Sigmoid colon (tissue), 7 donors: ENCODE results near the gene CPLX3. TPM values are rescaled to one million over a fixed set of nuclear protein-coding genes. Genes with fewer than 3 reads are reported as not detected.

Source experiments
- DNase-seq: peaks from one replicate; pipeline ENCODE4 v3.0.0-alpha.2; 2019
- H3K27ac ChIP-seq, 4 donors: fragments of 200-600 bp; sonication (generic); one replicate each; pipeline ENCODE4 v1.5.1; 2016 to 2019; ENCODE audit warnings: mild to moderate bottlenecking in 1 of 4
- H3K27me3 ChIP-seq, 3 donors: fragments of 200-600 bp; sonication (generic); one replicate each; pipeline ENCODE4 v1.5.1; 2019; ENCODE audit warnings: mild to moderate bottlenecking in 1 of 3
- H3K36me3 ChIP-seq, 4 donors: fragments of 200-600 bp; sonication (generic); one replicate each; pipeline ENCODE4 v1.5.1; 2016 to 2019
- H3K4me1 ChIP-seq, 4 donors: fragments of 200-600 bp; sonication (generic); one replicate each; pipeline ENCODE4 v1.5.1; 2017 to 2019
- H3K4me3 ChIP-seq, 4 donors: fragments of 200-600 bp; sonication (generic); one replicate each; pipeline ENCODE4 v1.5.1; 2017 to 2019; ENCODE audit warnings: mild to moderate bottlenecking in 2 of 4, moderate library complexity in 1 of 4
- H3K9me3 ChIP-seq, 4 donors: fragments of 200-600 bp in 3 of 4; sonication (generic) in 3 of 4; one replicate each; pipeline versions ENCODE4 v1.5.1 to v1.6.1; 2013 to 2019
- CTCF ChIP-seq, 4 experiments: fragments of 450-650 bp in 3 of 4; fragments of 200-600 bp in 1 of 4; IDR thresholded peaks; one replicate each; pipeline ENCODE4 v1.5.1; 2016 to 2019; ENCODE audit warnings: antibody characterized with exemption in 4 of 4, mild to moderate bottlenecking in 3 of 4, moderate library complexity in 2 of 4
- EP300 ChIP-seq, 4 donors: sonication (generic); formaldehyde crosslinking; IDR thresholded peaks; one replicate each; pipeline ENCODE4 v1.6.1; 2017; ENCODE audit warnings: antibody characterized with exemption in 4 of 4
- POLR2A ChIP-seq, 2 donors: fragments of 450-650 bp; IDR thresholded peaks; one replicate each; pipeline ENCODE4 v1.6.1; 2016; ENCODE audit warnings: antibody characterized with exemption in 2 of 2, mild to moderate bottlenecking in 2 of 2, moderate library complexity in 2 of 2
- POLR2AphosphoS5 ChIP-seq, 4 donors: sonication (generic); formaldehyde crosslinking; IDR thresholded peaks; one replicate each; pipeline ENCODE4 v1.6.1; 2017; ENCODE audit warnings: antibody characterized with exemption in 4 of 4
- WGBS, 2 donors: extraction: QIAGEN DNeasy Blood & Tissue Kit; methylation state at CpG; one replicate each; pipeline ENCODE4 v1.1.7; 2013; 5-methylcytosine and 5-hydroxymethylcytosine counted together
- intact Hi-C: fragments of 100-400 bp; cut with DNase I; formaldehyde crosslinking; loops from one replicate; pipeline ENCODE4 v1.15.1; 2023
- polyA plus RNA-seq, 3 donors: library from polyadenylated mRNA; stranded (reverse); fragments of 200-250 nt; gene quantifications; one replicate each; pipeline ENCODE4 v1.2.3, GENCODE V29; 2013
- total RNA-seq, 4 donors: library from RNA; depleted of rRNA; stranded (reverse); fragments of >200 nt; gene quantifications; one replicate each; pipeline ENCODE4 v1.1.0, GENCODE V29; 2016
- donor health status: healthy with polysubstance abuse.
- donor health status: Bipolar disorder and iron deficiency.
- donor health status: healthy.

CPLX3 gene
- total and polyA plus RNA-seq, 7 donors = 0.28 to 0.41 TPM; not detected in 5

- Histone ChIP-seq H3K27ac (peak overlapping the region; percentile 17 to 64 (median 48)), H3K36me3 (no peaks in the 10 kb centered on the region), H3K4me1 (peaks cover 0 to 86% (median 80%) of the 10 kb centered on the region in 4 donors), H3K9me3 (no peaks in the 10 kb centered on the region), H3K27me3 (no peaks in the 10 kb centered on the region), H3K4me3 (no peak overlapping the region)
- intact Hi-C loops = no loop called here
- peak; percentile 63 for DNase-seq
- TF ChIP-seq POLR2A (IDR thresholded peaks at IDR 0.05) (no peak), CTCF (IDR thresholded peaks at IDR 0.05) (no peak), EP300 (IDR thresholded peaks at IDR 0.05) (no peak), POLR2AphosphoS5 (IDR thresholded peaks at IDR 0.05) (no peak)
- WGBS, 2 donors = 35 to 51% methylated on average over 7 of the region's 7 CpGs
Measured at GRCh38 chr15:74786551-74787165, 39.8 kb upstream of the CPLX3 start.

GRCh38 chr15:74787251-74788041 lies 39.0 kb upstream of the CPLX3 start:
- TF ChIP-seq POLR2AphosphoS5 (IDR thresholded peaks at IDR 0.05) (peak in 1 of 4 donors; percentile 27), CTCF (IDR thresholded peaks at IDR 0.05) (no peak), EP300 (IDR thresholded peaks at IDR 0.05) (no peak)
- H3K27ac ChIP-seq = peak overlapping the region; percentile 43 to 72 (median 63)
- no peaks in the 10 kb centered on the region for H3K27me3 ChIP-seq
- H3K36me3 ChIP-seq = no peaks in the 10 kb centered on the region
- DNase-seq = peak; percentile 83
- H3K9me3 ChIP-seq = no peaks in the 10 kb centered on the region
- intact Hi-C loops = no loop called here
- H3K4me3 ChIP-seq = no peak overlapping the region
- peaks cover 0 to 89% (median 81%) of the 10 kb centered on the region in 4 donors for H3K4me1 ChIP-seq
- WGBS, 2 donors = 24 to 28% methylated on average over 13 of the region's 13 CpGs

GRCh38 chr15:74788042-74788682 lies 38.3 kb upstream of the CPLX3 start:
- WGBS, 2 donors = 24 to 32% methylated on average over 7 of the region's 7 CpGs
- peak overlapping the region; percentile 43 to 72 (median 63) for H3K27ac ChIP-seq
- peaks cover 0 to 89% (median 82%) of the 10 kb centered on the region in 4 donors for H3K4me1 ChIP-seq
- no peak for TF ChIP-seq POLR2AphosphoS5 (IDR thresholded peaks at IDR 0.05)
- no peak for TF ChIP-seq POLR2A (IDR thresholded peaks at IDR 0.05)
- TF ChIP-seq EP300 (IDR thresholded peaks at IDR 0.05) = no peak
- no peak for TF ChIP-seq CTCF (IDR thresholded peaks at IDR 0.05)
- no peaks in the 10 kb centered on the region for H3K27me3 ChIP-seq
- no peaks in the 10 kb centered on the region for H3K9me3 ChIP-seq
- H3K4me3 ChIP-seq = no peak overlapping the region
- intact Hi-C loops = no loop called here
- no peak for DNase-seq
- no peaks in the 10 kb centered on the region for H3K36me3 ChIP-seq

- no peak for DNase-seq
- H3K27me3 ChIP-seq = no peaks in the 10 kb centered on the region
- H3K36me3 ChIP-seq = no peaks in the 10 kb centered on the region
- H3K4me1 ChIP-seq = peaks cover 0 to 87% (median 78%) of the 10 kb centered on the region in 4 donors
- H3K4me3 ChIP-seq = no peak overlapping the region
- WGBS, 2 donors = 30 to 31% methylated on average over 9 of the region's 9 CpGs
- H3K27ac ChIP-seq = peak overlapping the region; percentile 43 to 72 (median 63)
- no peaks in the 10 kb centered on the region for H3K9me3 ChIP-seq
- intact Hi-C loops = no loop called here
- TF ChIP-seq CTCF (IDR thresholded peaks at IDR 0.05) = no peak
- TF ChIP-seq POLR2A (IDR thresholded peaks at IDR 0.05) = no peak
- TF ChIP-seq POLR2AphosphoS5 (IDR thresholded peaks at IDR 0.05) = no peak
- no peak for TF ChIP-seq EP300 (IDR thresholded peaks at IDR 0.05)
Measured at GRCh38 chr15:74788683-74789151, 37.7 kb upstream of the CPLX3 start.
